Measurements from ENCODE around the gene RXFP3. TPM values are rescaled to one million over a fixed set of nuclear protein-coding genes. Genes with fewer than 3 reads are reported as not detected.
"Not testable (repeated sequence)": the region's sequence is repeated elsewhere in the genome, so short reads cannot be mapped to it uniquely, and the experiment has no call there.

Gene RXFP3
- total RNA-seq, result not detected

- peak; percentile 25 for ATAC-seq
- DNase-seq (ENCODE audit: low spot score), result no peak
Measured at GRCh38 chr5:33936381-33937016, at the start of gene RXFP3. RXFP3 (plus strand) TSS chr5:33936386; CDS start chr5:33936741, 355 bp downstream.

- no peak for DNase-seq (ENCODE audit: low spot score)
Measured at GRCh38 chr5:33887268-33887667, 48.9 kb upstream of the RXFP3 start.

GRCh38 chr5:33888587-33888986 is 47.6 kb upstream of the RXFP3 start:
- ATAC-seq (peak; percentile 60), DNase-seq (ENCODE audit: low spot score) (no peak)

More at GRCh38 chr5:33887268-33887667, 48.9 kb upstream of the RXFP3 start:
- no peak for ATAC-seq

- ATAC-seq, result no peak
- DNase-seq (ENCODE audit: low spot score), result no peak
Measured at GRCh38 chr5:33890131-33891032, 45.8 kb upstream of the RXFP3 start.

GRCh38 chr5:33891446-33891787 is 44.8 kb upstream of the RXFP3 start:
- DNase-seq (ENCODE audit: low spot score) (no peak), ATAC-seq (no peak)

GRCh38 chr5:33891788-33892619 is 44.2 kb upstream of the RXFP3 start, which contains the start of gene ADAMTS12:
ADAMTS12 (minus strand) TSS chr5:33891990; CDS start chr5:33891856, 134 bp downstream.
- no peak for DNase-seq (ENCODE audit: low spot score)
- peak; percentile 55 for ATAC-seq

- ATAC-seq (no peak), DNase-seq (ENCODE audit: low spot score) (no peak)
Measured at GRCh38 chr5:33892620-33893137, 43.5 kb upstream of the RXFP3 start.

GRCh38 chr5:33894566-33894965 is 41.6 kb upstream of the RXFP3 start:
- ATAC-seq (no peak), DNase-seq (ENCODE audit: low spot score) (no peak)

GRCh38 chr5:33901156-33901555 is 35.0 kb upstream of the RXFP3 start:
- DNase-seq (ENCODE audit: low spot score) (no peak), ATAC-seq (no peak)

- DNase-seq (ENCODE audit: low spot score) (no peak), ATAC-seq (no peak)
Measured at GRCh38 chr5:33903118-33903517, 33.1 kb upstream of the RXFP3 start.

GRCh38 chr5:33905381-33905780 is 30.8 kb upstream of the RXFP3 start:
- DNase-seq (ENCODE audit: low spot score), result no peak
- no peak for ATAC-seq

GRCh38 chr5:33906248-33906647 is 29.9 kb upstream of the RXFP3 start:
- ATAC-seq; DNase-seq (ENCODE audit: low spot score): not testable (repeated sequence)

GRCh38 chr5:33914844-33915243 is 21.3 kb upstream of the RXFP3 start:
- not testable (repeated sequence) for DNase-seq (ENCODE audit: low spot score); ATAC-seq

GRCh38 chr5:33921002-33921401 is 15.2 kb upstream of the RXFP3 start:
- ATAC-seq (no peak), DNase-seq (ENCODE audit: low spot score) (no peak)

GRCh38 chr5:33925278-33925677 is 10.9 kb upstream of the RXFP3 start:
- no peak for ATAC-seq
- DNase-seq (ENCODE audit: low spot score), result no peak

GRCh38 chr5:33927685-33928084 is 8.5 kb upstream of the RXFP3 start:
- ATAC-seq (no peak), DNase-seq (ENCODE audit: low spot score) (no peak)

- no peak for ATAC-seq
- no peak for DNase-seq (ENCODE audit: low spot score)
Measured at GRCh38 chr5:33928283-33928682, 7.9 kb upstream of the RXFP3 start.

GRCh38 chr5:33929925-33930690 is 6.1 kb upstream of the RXFP3 start:
- ATAC-seq (no peak), DNase-seq (ENCODE audit: low spot score) (no peak)

GRCh38 chr5:33931136-33931535 is 5.0 kb upstream of the RXFP3 start:
- ATAC-seq, result no peak
- DNase-seq (ENCODE audit: low spot score), result no peak

GRCh38 chr5:33933723-33934169 is 2.4 kb upstream of the RXFP3 start:
- DNase-seq (ENCODE audit: low spot score), result no peak
- ATAC-seq, result no peak
